ENCODE results near the gene MTMR11. TPM values are rescaled to one million over a fixed set of nuclear protein-coding genes. Genes with fewer than 3 reads are reported as not detected.

MTMR11 gene
- total RNA-seq, 1 experiment from 2014 or later: 10.5 TPM

- TF ChIP-seq, protein P1, sequence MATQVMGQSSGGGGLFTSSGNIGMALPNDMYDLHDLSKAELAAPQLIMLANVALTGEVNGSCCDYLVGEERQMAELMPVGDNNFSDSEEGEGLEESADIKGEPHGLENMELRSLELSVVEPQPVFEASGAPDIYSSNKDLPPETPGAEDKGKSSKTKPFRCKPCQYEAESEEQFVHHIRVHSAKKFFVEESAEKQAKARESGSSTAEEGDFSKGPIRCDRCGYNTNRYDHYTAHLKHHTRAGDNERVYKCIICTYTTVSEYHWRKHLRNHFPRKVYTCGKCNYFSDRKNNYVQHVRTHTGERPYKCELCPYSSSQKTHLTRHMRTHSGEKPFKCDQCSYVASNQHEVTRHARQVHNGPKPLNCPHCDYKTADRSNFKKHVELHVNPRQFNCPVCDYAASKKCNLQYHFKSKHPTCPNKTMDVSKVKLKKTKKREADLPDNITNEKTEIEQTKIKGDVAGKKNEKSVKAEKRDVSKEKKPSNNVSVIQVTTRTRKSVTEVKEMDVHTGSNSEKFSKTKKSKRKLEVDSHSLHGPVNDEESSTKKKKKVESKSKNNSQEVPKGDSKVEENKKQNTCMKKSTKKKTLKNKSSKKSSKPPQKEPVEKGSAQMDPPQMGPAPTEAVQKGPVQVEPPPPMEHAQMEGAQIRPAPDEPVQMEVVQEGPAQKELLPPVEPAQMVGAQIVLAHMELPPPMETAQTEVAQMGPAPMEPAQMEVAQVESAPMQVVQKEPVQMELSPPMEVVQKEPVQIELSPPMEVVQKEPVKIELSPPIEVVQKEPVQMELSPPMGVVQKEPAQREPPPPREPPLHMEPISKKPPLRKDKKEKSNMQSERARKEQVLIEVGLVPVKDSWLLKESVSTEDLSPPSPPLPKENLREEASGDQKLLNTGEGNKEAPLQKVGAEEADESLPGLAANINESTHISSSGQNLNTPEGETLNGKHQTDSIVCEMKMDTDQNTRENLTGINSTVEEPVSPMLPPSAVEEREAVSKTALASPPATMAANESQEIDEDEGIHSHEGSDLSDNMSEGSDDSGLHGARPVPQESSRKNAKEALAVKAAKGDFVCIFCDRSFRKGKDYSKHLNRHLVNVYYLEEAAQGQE (IDR thresholded peaks at IDR 0.05; ENCODE audit: low read depth): no peak
- TF ChIP-seq SIN3A (IDR thresholded peaks at IDR 0.05; ENCODE audit: low read depth): peak; percentile 95
- TF ChIP-seq EZH2phosphoT487 (IDR thresholded peaks at IDR 0.05; ENCODE audit: borderline replicate concordance): no peak
- TF ChIP-seq EGR1 (IDR thresholded peaks at IDR 0.05; ENCODE audit: low read depth): 0 out of 2 replicates have a peak, but pooled peaks have one; percentile 24
- peak; percentile 73 for TF ChIP-seq POLR2AphosphoS5 (IDR thresholded peaks at IDR 0.05; ENCODE audit: low read depth, low read length)
- TF ChIP-seq, protein P2, sequence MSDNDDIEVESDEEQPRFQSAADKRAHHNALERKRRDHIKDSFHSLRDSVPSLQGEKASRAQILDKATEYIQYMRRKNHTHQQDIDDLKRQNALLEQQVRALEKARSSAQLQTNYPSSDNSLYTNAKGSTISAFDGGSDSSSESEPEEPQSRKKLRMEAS (IDR thresholded peaks at IDR 0.05): peak; percentile 43
- 0 out of 2 replicates have a peak, but pooled peaks have one; percentile 33 for TF ChIP-seq SRF (IDR thresholded peaks at IDR 0.05; ENCODE audit: low read depth)
- peak; percentile 66; the same call in 1 of the 2 replicates for TF ChIP-seq CBX3 (IDR thresholded peaks at IDR 0.05; ENCODE audit: low read depth)
- peak; percentile 8 for TF ChIP-seq TCF7L2 (IDR thresholded peaks at IDR 0.05; ENCODE audit: borderline replicate concordance, extremely low read depth, insufficient read depth, insufficient read length)
- peak; percentile 96 for TF ChIP-seq POLR2A (IDR thresholded peaks at IDR 0.05; ENCODE audit: borderline replicate concordance, extremely low read depth, insufficient read depth, insufficient read length)
- no peak for TF ChIP-seq ZNF274 (IDR thresholded peaks at IDR 0.05; ENCODE audit: low read depth, low read length)
- no peak for TF ChIP-seq EZH2 (IDR thresholded peaks at IDR 0.05)
- TF ChIP-seq ELF1 (IDR thresholded peaks at IDR 0.05; ENCODE audit: borderline replicate concordance, low read depth): no peak
- TF ChIP-seq, protein P3, sequence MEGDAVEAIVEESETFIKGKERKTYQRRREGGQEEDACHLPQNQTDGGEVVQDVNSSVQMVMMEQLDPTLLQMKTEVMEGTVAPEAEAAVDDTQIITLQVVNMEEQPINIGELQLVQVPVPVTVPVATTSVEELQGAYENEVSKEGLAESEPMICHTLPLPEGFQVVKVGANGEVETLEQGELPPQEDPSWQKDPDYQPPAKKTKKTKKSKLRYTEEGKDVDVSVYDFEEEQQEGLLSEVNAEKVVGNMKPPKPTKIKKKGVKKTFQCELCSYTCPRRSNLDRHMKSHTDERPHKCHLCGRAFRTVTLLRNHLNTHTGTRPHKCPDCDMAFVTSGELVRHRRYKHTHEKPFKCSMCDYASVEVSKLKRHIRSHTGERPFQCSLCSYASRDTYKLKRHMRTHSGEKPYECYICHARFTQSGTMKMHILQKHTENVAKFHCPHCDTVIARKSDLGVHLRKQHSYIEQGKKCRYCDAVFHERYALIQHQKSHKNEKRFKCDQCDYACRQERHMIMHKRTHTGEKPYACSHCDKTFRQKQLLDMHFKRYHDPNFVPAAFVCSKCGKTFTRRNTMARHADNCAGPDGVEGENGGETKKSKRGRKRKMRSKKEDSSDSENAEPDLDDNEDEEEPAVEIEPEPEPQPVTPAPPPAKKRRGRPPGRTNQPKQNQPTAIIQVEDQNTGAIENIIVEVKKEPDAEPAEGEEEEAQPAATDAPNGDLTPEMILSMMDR (IDR thresholded peaks at IDR 0.05 in 2 of 3, conservative IDR thresholded peaks at IDR 0.05 in 1 of 3; ENCODE audit: borderline replicate concordance in 1 of 3, insufficient read depth in 1 of 3, low read depth in 2 of 3, low read length in 2 of 3): no peak
- no peak for TF ChIP-seq YY1 (IDR thresholded peaks at IDR 0.05; ENCODE audit: extremely low read depth, insufficient replicate concordance, low read depth, low read length)
These were observed 49.0 kb downstream of the MTMR11 start (continued) for GRCh38 chr1:149887456-149888246.

Measured in HCT116 (cell line).